WTC11 (cell line): ENCODE results near the gene SIM2. TPM values are rescaled to one million over a fixed set of nuclear protein-coding genes. Genes with fewer than 3 reads are reported as not detected.

ENCODE experiments used
- ATAC-seq: fragments of 200-7000 bp; cut with Tn5 transposase; 2 replicates; pipeline ENCODE4 v1.10.0; 2021; ENCODE audit warnings: mild to moderate bottlenecking, moderate library complexity
- CTCF ChIA-PET: fragments of 300-600 bp; sonication (Branson Sonifier 250); formaldehyde crosslinking; loops from one replicate; lab custom pipeline; 2021; ENCODE audit warnings: antibody characterized with exemption; lab: Charles Lee
- POLR2A ChIA-PET: fragments of 350-600 bp; sonication (Branson Sonifier 250); formaldehyde crosslinking; loops from one replicate; lab custom pipeline; 2021; ENCODE audit warnings: antibody characterized with exemption; lab: Charles Lee
- DNase-seq: peaks from one replicate; pipeline ENCODE4 v3.0.0; 2021; ENCODE audit warnings: low spot score
- H3K27ac Mint-ChIP-seq: 2 replicates; pipeline ENCODE4 v1.8.0; 2021; ENCODE audit warnings: mixed read lengths
- H3K27me3 Mint-ChIP-seq: 2 replicates; pipeline ENCODE4 v1.8.0; 2021; ENCODE audit warnings: low read depth, mild to moderate bottlenecking, moderate library complexity, mixed read lengths
- H3K36me3 Mint-ChIP-seq: 2 replicates; pipeline ENCODE4 v1.8.0; 2021; ENCODE audit warnings: mixed read lengths
- H3K4me1 Mint-ChIP-seq: 2 replicates; pipeline ENCODE4 v1.8.0; 2022; ENCODE audit warnings: mixed read lengths
- H3K4me3 Mint-ChIP-seq: 2 replicates; pipeline ENCODE4 v1.8.0; 2021; ENCODE audit warnings: mild to moderate bottlenecking, moderate library complexity, mixed read lengths
- H3K9me3 Mint-ChIP-seq: 2 replicates; pipeline ENCODE4 v1.8.0; 2021; ENCODE audit warnings: mixed read lengths
- ATF1 ChIP-seq: sonication (generic); formaldehyde crosslinking; IDR thresholded peaks from 2 replicates; pipeline ENCODE4 v1.8.1; 2023; ENCODE audit warnings: mild to moderate bottlenecking, moderate library complexity, missing genetic modification reagents
- CBFB ChIP-seq: sonication (generic); formaldehyde crosslinking; IDR thresholded peaks from 2 replicates; pipeline ENCODE4 v1.8.1; 2022; ENCODE audit warnings: mild to moderate bottlenecking, low read depth, missing genetic modification reagents
- ELF4 ChIP-seq: sonication (generic); formaldehyde crosslinking; IDR thresholded peaks from 2 replicates; pipeline ENCODE4 v1.8.1; 2022; ENCODE audit warnings: low read depth, mild to moderate bottlenecking, moderate library complexity, missing genetic modification reagents
- FOXJ3 ChIP-seq: sonication (generic); formaldehyde crosslinking; IDR thresholded peaks from 2 replicates; pipeline ENCODE4 v1.9.0; 2021; ENCODE audit warnings: missing genetic modification reagents, mild to moderate bottlenecking, borderline replicate concordance
- FOXK1 ChIP-seq: sonication (generic); formaldehyde crosslinking; IDR thresholded peaks from 2 replicates; pipeline ENCODE4 v1.8.0; 2022; ENCODE audit warnings: mild to moderate bottlenecking, moderate library complexity, missing genetic modification reagents
- HMGA2 ChIP-seq: fragments of 250-450 bp; sonication (Bioruptor Pico); IDR thresholded peaks from 2 replicates; pipeline ENCODE4 v1.4.0; 2021; ENCODE audit warnings: mild to moderate bottlenecking, moderate library complexity
- IRF2 ChIP-seq: sonication (generic); formaldehyde crosslinking; IDR thresholded peaks from 2 replicates; pipeline ENCODE4 v1.8.0; 2022; ENCODE audit warnings: low read depth, missing genetic modification reagents, borderline replicate concordance
- MXD4 ChIP-seq: fragments of 250-450 bp; sonication (Bioruptor Pico); IDR thresholded peaks from 2 replicates; pipeline ENCODE4 v1.8.0; 2021; ENCODE audit warnings: mild to moderate bottlenecking, moderate library complexity, borderline replicate concordance
- MYBL2 ChIP-seq: sonication (generic); formaldehyde crosslinking; IDR thresholded peaks from 2 replicates; pipeline ENCODE4 v1.8.1; 2023; ENCODE audit warnings: mild to moderate bottlenecking, moderate library complexity, missing genetic modification reagents
- NFATC4 ChIP-seq: fragments of 250-450 bp; sonication (Bioruptor Pico); IDR thresholded peaks from 2 replicates; pipeline ENCODE4 v1.9.0; 2021; ENCODE audit warnings: mild to moderate bottlenecking
- NR2C2 ChIP-seq: sonication (generic); formaldehyde crosslinking; IDR thresholded peaks from 2 replicates; pipeline ENCODE4 v1.8.0; 2022; ENCODE audit warnings: mild to moderate bottlenecking, missing genetic modification reagents
- NR3C1 ChIP-seq: sonication (generic); formaldehyde crosslinking; conservative IDR thresholded peaks from 2 replicates; pipeline ENCODE4 v1.8.1; 2023; ENCODE audit warnings: low read depth, mild to moderate bottlenecking, missing genetic modification reagents
- OVOL2 ChIP-seq: fragments of 250-450 bp; sonication (Bioruptor Pico); IDR thresholded peaks from 2 replicates; pipeline ENCODE4 v1.9.0; 2021; ENCODE audit warnings: mild to moderate bottlenecking, borderline replicate concordance
- SMAD3 ChIP-seq: sonication (generic); formaldehyde crosslinking; IDR thresholded peaks from 2 replicates; pipeline ENCODE4 v1.8.0; 2022; ENCODE audit warnings: missing genetic modification reagents, mild to moderate bottlenecking, borderline replicate concordance
- TEAD1 ChIP-seq: sonication (generic); formaldehyde crosslinking; IDR thresholded peaks from 2 replicates; pipeline ENCODE4 v1.8.0; 2022; ENCODE audit warnings: mild to moderate bottlenecking, missing genetic modification reagents
- TP53 ChIP-seq: sonication (generic); formaldehyde crosslinking; IDR thresholded peaks from 2 replicates; pipeline ENCODE4 v1.8.1; 2023; ENCODE audit warnings: mild to moderate bottlenecking, missing genetic modification reagents
- ZNF121 ChIP-seq: sonication (generic); formaldehyde crosslinking; IDR thresholded peaks from 2 replicates; pipeline ENCODE4 v1.8.0; 2023; ENCODE audit warnings: missing genetic modification reagents
- ZNF219 ChIP-seq: sonication (generic); formaldehyde crosslinking; IDR thresholded peaks from 2 replicates; pipeline ENCODE4 v1.8.0; 2023; ENCODE audit warnings: missing genetic modification reagents, mild to moderate bottlenecking, borderline replicate concordance
- ZNF232 ChIP-seq: sonication (generic); formaldehyde crosslinking; IDR thresholded peaks from 2 replicates; pipeline ENCODE4 v1.8.0; 2022; ENCODE audit warnings: mild to moderate bottlenecking, missing genetic modification reagents
- total RNA-seq: library from RNA; stranded (reverse); gene quantifications from 3 replicates; pipeline ENCODE4 v1.2.3, GENCODE V29; 2021
- TF ChIP-seq, protein P1 (sequence below): fragments of 200-600 bp; IDR thresholded peaks from 2 replicates; pipeline ENCODE4 v1.8.0; 2022; ENCODE audit warnings: antibody characterized with exemption
- TF ChIP-seq, protein P2 (sequence below): fragments of 250-450 bp; sonication (Bioruptor Pico); IDR thresholded peaks from 2 replicates; pipeline ENCODE4 v1.9.0; 2021; ENCODE audit warnings: mild to moderate bottlenecking
- TF ChIP-seq, protein P3 (sequence below): sonication (generic); formaldehyde crosslinking; IDR thresholded peaks from 2 replicates; pipeline ENCODE4 v1.8.0; 2023; ENCODE audit warnings: missing genetic modification reagents
- TF ChIP-seq, protein P4 (sequence below): sonication (generic); formaldehyde crosslinking; IDR thresholded peaks from 2 replicates; pipeline ENCODE4 v1.8.0; 2023; ENCODE audit warnings: mild to moderate bottlenecking, missing genetic modification reagents
- TF ChIP-seq, protein P5 (sequence below): sonication (generic); formaldehyde crosslinking; IDR thresholded peaks from 2 replicates; pipeline ENCODE4 v1.8.1; 2023; ENCODE audit warnings: mild to moderate bottlenecking, missing genetic modification reagents, moderate library complexity
- TF ChIP-seq, protein P6 (sequence below): sonication (generic); formaldehyde crosslinking; IDR thresholded peaks from 2 replicates; pipeline ENCODE4 v1.8.0; 2022; ENCODE audit warnings: mild to moderate bottlenecking, missing genetic modification reagents
- TF ChIP-seq, protein P7 (sequence below): fragments of 250-450 bp; sonication (Bioruptor Pico); IDR thresholded peaks from 2 replicates; pipeline ENCODE4 v1.9.0; 2021; ENCODE audit warnings: mild to moderate bottlenecking

SIM2 gene
- total RNA-seq, 1 experiment from 2014 or later = 0.17 TPM

DNA sequence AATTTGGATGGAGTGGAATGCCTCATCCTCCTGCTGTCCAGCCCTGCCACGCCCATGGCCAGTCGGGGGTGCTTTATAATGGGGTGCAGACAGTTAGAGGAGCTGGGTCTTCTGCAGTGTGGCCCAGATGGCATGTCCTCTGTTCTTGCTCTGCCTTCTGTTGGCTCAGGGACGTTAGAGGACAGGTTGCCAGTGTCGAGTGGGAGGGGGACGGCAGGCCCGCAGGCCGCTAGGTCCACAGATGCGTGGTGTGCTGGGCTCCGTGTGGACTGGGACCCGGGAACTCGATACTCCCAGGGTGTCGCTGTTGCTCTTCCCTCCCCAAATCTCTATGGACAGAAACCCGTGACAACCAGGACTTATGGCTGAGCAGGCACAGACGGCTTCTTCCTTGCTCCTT, 33.3 kb downstream of the SIM2 start (continued):
- no peak for TF ChIP-seq ATF1 (CRISPR knock-in tag)
- TF ChIP-seq, protein P1, sequence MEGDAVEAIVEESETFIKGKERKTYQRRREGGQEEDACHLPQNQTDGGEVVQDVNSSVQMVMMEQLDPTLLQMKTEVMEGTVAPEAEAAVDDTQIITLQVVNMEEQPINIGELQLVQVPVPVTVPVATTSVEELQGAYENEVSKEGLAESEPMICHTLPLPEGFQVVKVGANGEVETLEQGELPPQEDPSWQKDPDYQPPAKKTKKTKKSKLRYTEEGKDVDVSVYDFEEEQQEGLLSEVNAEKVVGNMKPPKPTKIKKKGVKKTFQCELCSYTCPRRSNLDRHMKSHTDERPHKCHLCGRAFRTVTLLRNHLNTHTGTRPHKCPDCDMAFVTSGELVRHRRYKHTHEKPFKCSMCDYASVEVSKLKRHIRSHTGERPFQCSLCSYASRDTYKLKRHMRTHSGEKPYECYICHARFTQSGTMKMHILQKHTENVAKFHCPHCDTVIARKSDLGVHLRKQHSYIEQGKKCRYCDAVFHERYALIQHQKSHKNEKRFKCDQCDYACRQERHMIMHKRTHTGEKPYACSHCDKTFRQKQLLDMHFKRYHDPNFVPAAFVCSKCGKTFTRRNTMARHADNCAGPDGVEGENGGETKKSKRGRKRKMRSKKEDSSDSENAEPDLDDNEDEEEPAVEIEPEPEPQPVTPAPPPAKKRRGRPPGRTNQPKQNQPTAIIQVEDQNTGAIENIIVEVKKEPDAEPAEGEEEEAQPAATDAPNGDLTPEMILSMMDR = no peak
- TF ChIP-seq ZNF232 (CRISPR knock-in tag) = no peak
- TF ChIP-seq, protein P2, sequence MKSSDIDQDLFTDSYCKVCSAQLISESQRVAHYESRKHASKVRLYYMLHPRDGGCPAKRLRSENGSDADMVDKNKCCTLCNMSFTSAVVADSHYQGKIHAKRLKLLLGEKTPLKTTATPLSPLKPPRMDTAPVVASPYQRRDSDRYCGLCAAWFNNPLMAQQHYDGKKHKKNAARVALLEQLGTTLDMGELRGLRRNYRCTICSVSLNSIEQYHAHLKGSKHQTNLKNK = no peak
- no peak for TF ChIP-seq MYBL2 (CRISPR knock-in tag)
- TF ChIP-seq, all 79 proteins: peak for 0

DNA sequence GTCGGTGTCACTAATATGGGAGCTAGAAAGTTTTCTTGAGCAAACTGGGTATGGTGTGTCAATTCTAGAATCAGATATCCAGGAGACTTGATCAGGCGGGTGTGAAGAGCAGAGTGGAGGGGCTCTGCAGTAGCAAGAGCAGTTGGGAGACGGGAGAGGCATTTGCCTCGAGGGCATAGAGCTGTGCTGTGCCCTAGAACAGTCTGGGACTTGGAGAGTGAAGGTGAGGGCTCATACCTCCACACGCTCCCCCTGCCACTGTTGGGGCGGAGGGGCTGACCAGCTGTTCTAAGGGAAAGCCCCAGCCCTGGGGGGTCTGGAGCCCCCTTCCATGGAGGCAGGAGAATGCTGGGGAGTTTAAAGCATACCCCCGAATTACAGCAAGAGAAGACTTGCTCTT, 33.8 kb downstream of the SIM2 start:
- Mint-ChIP-seq H3K4me3 (no peak overlapping the region), H3K4me1 (0 out of 2 replicates have a peak, but pooled peaks cover 3% of the 10 kb centered on the region), H3K9me3 (no peaks in the 10 kb centered on the region), H3K27me3 (no peaks in the 10 kb centered on the region; the same call in none of the 2 replicates), H3K27ac (no peak overlapping the region), H3K36me3 (no peaks in the 10 kb centered on the region)
- CTCF ChIA-PET = interaction anchor here (1.5 kb wide), 1 partner anchor 195 kb away, joined by 3 read pairs; no protein-coding TSS in a partner anchor
- POLR2A ChIA-PET = no interaction called here
- DNase-seq (no peak), ATAC-seq (no peak)
- TF ChIP-seq NFATC4 (CRISPR knock-in tag) (no peak), ZNF121 (no peak), SMAD3 (CRISPR knock-in tag) (no peak), ZNF219 (CRISPR knock-in tag) (no peak), FOXJ3 (CRISPR knock-in tag) (no peak), TP53 (CRISPR knock-in tag) (no peak), NR3C1 (no peak), ELF4 (CRISPR knock-in tag) (no peak), OVOL2 (CRISPR knock-in tag) (no peak)
- TF ChIP-seq, protein P3, sequence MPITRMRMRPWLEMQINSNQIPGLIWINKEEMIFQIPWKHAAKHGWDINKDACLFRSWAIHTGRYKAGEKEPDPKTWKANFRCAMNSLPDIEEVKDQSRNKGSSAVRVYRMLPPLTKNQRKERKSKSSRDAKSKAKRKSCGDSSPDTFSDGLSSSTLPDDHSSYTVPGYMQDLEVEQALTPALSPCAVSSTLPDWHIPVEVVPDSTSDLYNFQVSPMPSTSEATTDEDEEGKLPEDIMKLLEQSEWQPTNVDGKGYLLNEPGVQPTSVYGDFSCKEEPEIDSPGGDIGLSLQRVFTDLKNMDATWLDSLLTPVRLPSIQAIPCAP = no peak
- TF ChIP-seq, protein P4, sequence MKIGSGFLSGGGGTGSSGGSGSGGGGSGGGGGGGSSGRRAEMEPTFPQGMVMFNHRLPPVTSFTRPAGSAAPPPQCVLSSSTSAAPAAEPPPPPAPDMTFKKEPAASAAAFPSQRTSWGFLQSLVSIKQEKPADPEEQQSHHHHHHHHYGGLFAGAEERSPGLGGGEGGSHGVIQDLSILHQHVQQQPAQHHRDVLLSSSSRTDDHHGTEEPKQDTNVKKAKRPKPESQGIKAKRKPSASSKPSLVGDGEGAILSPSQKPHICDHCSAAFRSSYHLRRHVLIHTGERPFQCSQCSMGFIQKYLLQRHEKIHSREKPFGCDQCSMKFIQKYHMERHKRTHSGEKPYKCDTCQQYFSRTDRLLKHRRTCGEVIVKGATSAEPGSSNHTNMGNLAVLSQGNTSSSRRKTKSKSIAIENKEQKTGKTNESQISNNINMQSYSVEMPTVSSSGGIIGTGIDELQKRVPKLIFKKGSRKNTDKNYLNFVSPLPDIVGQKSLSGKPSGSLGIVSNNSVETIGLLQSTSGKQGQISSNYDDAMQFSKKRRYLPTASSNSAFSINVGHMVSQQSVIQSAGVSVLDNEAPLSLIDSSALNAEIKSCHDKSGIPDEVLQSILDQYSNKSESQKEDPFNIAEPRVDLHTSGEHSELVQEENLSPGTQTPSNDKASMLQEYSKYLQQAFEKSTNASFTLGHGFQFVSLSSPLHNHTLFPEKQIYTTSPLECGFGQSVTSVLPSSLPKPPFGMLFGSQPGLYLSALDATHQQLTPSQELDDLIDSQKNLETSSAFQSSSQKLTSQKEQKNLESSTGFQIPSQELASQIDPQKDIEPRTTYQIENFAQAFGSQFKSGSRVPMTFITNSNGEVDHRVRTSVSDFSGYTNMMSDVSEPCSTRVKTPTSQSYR = no peak
- TF ChIP-seq, protein P5, sequence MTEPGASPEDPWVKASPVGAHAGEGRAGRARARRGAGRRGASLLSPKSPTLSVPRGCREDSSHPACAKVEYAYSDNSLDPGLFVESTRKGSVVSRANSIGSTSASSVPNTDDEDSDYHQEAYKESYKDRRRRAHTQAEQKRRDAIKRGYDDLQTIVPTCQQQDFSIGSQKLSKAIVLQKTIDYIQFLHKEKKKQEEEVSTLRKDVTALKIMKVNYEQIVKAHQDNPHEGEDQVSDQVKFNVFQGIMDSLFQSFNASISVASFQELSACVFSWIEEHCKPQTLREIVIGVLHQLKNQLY = no peak

DNA sequence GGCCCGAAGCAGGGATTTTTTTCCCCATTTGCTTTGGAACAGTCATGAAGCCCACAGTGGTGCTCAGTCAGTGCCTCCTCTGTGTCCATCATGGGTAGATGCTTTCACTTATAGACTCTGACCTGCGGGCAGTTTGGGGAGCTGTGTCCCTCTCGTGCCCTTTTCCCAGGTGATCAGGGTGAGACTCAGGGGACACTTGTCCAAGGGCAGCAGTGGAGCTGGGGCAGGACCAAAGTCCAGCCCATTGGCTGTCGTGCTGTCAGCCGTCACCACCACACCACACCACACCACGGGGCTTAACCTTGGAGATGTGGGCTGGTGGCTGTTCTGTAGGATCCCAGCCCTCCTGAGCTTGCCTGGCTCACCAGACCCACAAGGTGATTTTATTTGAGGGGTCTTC, 34.9 kb downstream of the SIM2 start:
- H3K36me3 Mint-ChIP-seq = no peaks in the 10 kb centered on the region

More for the DNA sequence above, 34.9 kb downstream of the SIM2 start:
- no peak for ATAC-seq
- H3K4me1 Mint-ChIP-seq = peaks cover 8% of the 10 kb centered on the region
- no peak for DNase-seq
- no peak overlapping the region for H3K4me3 Mint-ChIP-seq
- no peak overlapping the region for H3K27ac Mint-ChIP-seq
- no peak for TF ChIP-seq FOXK1 (CRISPR knock-in tag)
- TF ChIP-seq HMGA2 (CRISPR knock-in tag) = no peak
- TF ChIP-seq TEAD1 = no peak
- TF ChIP-seq NR2C2 (CRISPR knock-in tag) = no peak
- TF ChIP-seq IRF2 (CRISPR knock-in tag) = no peak
- no peak for TF ChIP-seq ZNF219 (CRISPR knock-in tag)
- TF ChIP-seq, protein P6, sequence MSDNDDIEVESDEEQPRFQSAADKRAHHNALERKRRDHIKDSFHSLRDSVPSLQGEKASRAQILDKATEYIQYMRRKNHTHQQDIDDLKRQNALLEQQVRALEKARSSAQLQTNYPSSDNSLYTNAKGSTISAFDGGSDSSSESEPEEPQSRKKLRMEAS (CRISPR knock-in tag) = no peak
- TF ChIP-seq CBFB = no peak
- TF ChIP-seq, protein P7, sequence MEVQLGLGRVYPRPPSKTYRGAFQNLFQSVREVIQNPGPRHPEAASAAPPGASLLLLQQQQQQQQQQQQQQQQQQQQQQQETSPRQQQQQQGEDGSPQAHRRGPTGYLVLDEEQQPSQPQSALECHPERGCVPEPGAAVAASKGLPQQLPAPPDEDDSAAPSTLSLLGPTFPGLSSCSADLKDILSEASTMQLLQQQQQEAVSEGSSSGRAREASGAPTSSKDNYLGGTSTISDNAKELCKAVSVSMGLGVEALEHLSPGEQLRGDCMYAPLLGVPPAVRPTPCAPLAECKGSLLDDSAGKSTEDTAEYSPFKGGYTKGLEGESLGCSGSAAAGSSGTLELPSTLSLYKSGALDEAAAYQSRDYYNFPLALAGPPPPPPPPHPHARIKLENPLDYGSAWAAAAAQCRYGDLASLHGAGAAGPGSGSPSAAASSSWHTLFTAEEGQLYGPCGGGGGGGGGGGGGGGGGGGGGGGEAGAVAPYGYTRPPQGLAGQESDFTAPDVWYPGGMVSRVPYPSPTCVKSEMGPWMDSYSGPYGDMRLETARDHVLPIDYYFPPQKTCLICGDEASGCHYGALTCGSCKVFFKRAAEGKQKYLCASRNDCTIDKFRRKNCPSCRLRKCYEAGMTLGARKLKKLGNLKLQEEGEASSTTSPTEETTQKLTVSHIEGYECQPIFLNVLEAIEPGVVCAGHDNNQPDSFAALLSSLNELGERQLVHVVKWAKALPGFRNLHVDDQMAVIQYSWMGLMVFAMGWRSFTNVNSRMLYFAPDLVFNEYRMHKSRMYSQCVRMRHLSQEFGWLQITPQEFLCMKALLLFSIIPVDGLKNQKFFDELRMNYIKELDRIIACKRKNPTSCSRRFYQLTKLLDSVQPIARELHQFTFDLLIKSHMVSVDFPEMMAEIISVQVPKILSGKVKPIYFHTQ = no peak
- TF ChIP-seq MXD4 (CRISPR knock-in tag) = no peak
- no peaks in the 10 kb centered on the region for H3K9me3 Mint-ChIP-seq
- POLR2A ChIA-PET = interaction anchor here (0.7 kb wide), 1 partner anchor 16 kb away, joined by 3 read pairs; no protein-coding TSS in a partner anchor
- CTCF ChIA-PET = interaction anchor here (0.7 to 2.5 kb wide), 2 partner anchors 14 to 120 kb away, joined by 5 to 9 read pairs; no protein-coding TSS in a partner anchor
- no peaks in the 10 kb centered on the region; the same call in none of the 2 replicates for H3K27me3 Mint-ChIP-seq
